ENCODE results near the gene TUBGCP6. TPM values are rescaled to one million over a fixed set of nuclear protein-coding genes. Genes with fewer than 3 reads are reported as not detected.

TUBGCP6 gene
- polyA plus RNA-seq, 10 donors = 15.8 to 38.6 (median 24.1) TPM

DNA sequence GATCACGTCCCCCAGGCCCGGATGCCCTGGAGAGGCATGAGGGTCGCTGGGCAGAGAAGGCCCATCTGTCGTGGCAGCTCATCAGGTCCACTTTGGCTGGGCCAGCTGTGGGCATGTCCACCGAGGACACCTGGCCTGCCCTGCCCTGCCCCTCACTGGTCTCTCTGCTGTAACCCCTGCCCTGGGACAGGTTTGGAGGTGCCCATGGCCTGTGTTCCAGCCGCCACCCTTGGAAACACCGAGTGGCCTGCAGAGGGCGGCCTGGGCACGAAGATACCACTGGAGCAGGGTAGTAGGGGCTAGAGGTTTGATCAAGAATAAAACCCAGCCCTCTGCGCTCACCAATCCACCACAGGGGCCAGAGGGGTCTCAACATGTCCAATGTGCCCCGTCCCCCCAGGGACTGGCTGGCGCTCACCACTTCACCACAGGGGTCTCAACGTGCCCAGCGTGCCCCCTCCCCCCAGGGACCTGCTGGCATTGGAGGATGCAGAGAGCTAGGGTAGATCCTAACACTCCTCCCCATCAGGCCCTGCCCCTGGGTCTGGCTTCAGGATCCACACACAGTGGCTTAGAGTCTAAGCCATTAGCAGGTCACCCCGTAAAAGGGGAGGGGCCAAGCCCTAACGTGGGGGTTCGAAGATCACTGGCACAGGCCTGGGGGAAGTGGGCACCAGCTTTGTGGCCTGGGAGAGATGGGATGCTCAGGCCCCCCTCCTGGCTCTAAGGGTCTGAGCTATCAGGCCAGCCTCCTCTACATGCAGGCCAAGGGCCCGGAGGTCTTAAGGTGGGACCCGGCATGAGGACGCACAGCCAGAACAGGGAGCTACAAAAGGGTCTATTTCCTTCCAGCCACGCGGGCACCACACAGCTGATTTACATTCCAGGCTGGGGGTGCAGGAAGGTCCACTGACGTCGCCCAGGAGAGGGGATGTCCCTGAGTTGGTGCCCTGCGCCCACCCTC, 7.5 kb upstream of the TUBGCP6 start:
- DNase-seq = peak in 1 of 3 donors; percentile 75

DNA sequence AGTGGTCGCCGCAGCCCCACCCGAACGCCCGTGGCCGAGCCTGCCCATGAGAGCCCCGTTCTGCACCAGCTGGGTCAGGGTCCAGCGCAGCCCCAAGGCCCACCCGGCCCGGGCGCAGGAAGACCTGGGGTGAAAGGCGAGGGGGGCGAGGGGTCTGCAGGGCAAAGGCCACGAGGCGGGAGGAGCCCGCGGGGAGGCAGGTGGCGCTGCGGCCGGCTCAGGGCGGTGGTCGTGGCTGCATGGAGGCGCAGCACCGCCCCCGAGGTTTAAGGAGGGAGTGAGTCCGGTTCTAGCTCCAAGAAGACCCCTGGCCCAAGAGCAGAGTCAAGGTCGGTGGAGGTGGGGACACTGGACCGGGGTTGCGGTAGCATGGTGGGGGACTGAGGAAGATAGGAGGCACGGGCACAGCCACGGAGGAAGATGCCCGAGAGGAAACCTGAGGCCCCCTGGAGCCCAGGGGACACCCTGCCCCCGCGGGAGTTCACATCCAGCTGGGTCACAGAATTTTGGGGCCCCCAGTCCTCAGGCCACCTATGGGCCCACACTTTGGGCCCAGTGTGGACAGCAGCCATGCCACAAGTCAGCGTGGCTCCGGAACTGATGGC, 6.8 kb upstream of the TUBGCP6 start:
- no peak for DNase-seq

DNA sequence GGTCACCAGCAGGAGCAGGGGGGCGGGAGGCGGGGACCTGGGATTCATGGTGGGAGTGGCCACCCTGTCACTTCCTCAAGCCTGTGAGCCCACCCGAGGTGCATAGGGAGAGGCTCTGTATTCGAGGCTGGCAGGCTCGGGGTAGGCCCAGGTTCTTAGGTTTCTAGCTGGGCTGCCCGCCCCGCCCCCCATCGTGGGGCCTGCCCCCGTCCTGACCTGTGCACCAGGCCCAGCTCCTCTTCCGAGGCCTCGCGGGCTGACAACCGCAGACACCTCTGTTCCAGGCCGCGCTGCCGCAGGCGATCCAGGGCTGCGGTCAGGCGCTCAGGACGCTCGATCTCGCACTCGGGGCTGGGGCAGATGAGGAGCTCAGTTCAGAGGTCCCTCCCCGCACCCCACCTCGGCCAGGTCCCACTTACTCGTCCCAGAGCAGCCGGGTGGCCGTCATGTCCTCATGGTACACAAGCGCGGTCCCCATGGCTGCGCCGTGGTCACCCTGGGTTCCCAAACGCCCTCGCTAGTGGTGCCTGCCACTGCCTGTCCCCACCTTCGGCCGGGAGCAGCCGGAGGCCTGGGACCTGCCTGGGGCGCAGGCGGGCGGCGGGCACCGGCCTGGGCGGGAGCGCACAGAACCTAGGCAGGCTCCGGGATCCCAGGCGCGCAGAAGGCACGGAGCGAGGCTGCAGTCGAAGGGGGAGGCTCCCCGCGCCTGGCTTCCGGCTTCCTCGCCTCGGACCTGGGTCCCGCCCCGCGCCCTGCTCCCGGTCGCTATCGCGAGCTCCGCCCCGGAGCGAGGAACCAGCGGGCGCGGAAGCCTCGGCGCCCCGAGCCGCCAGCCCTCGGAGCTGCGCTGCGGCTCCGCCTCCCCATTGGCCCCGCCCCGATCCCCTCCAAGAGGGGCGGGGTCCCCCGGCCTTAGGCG, 6.0 kb upstream of the TUBGCP6 start, which contains the start of gene HDAC10:
HDAC10 (minus strand) TSS at position 711 of the 922 bp plus-strand sequence; CDS start at position 478, 233 bp downstream.
- peak; percentile 67 to 88 (median 82) for DNase-seq

DNA sequence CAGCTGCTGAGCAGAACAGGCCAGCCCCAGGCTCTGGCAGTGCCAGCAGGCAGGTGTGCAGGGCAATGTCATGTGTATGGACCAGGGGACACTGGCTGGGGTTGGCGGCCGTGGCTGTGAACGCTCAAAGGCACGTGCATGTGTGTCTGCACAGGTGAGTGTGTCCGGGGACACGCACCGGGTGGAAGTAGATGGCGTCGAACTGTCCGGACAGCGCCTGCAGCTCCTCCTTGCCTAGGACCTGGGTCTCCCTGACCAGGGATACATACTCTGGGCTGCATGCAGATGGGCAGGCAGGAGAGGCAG, 5.4 kb upstream of the TUBGCP6 start:
- DNase-seq = no peak

DNA sequence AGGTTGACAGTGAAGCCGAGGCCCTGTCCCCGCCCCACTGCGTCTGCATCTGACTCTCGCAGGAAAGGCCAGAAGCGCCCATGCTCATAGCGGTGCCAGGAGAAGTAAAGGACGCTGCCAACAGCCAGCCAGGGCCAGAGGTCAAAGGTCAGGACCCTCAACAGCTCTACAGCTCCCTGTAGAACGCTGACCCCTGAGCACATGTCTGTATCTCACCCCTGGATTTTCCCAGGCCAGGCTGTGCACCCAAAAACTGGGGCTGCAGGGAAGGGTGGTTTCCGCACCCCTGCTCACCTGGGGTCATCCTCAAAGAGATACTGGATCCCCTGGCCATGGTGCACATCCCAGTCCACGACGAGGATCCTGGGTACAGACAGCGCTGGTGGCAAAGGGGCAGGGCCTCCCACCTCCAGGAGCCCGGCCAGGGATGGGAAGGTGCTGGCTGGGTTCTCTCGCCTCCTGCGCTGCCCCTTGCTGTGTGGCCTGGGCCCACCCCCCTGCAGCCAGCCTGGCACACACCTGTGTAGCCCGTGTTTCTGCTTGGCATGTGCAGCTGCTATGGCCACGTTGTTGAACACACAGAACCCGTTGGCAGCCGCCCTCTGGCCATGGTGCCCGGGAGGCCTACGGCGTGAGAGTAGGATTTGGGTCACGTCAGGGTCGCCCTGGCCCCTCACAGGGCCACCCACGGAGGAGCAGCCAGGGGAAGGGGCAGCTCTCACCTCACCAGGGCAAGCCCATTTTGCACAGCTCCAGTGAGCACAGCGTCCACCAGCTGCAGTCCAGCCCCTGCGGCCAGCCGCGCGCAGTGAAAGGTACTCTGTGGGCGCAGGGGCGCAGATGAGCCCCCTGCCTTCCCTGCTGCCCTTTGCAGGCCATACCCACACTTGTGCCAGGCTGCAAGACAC, 4.8 kb upstream of the TUBGCP6 start:
- DNase-seq = no peak

DNA sequence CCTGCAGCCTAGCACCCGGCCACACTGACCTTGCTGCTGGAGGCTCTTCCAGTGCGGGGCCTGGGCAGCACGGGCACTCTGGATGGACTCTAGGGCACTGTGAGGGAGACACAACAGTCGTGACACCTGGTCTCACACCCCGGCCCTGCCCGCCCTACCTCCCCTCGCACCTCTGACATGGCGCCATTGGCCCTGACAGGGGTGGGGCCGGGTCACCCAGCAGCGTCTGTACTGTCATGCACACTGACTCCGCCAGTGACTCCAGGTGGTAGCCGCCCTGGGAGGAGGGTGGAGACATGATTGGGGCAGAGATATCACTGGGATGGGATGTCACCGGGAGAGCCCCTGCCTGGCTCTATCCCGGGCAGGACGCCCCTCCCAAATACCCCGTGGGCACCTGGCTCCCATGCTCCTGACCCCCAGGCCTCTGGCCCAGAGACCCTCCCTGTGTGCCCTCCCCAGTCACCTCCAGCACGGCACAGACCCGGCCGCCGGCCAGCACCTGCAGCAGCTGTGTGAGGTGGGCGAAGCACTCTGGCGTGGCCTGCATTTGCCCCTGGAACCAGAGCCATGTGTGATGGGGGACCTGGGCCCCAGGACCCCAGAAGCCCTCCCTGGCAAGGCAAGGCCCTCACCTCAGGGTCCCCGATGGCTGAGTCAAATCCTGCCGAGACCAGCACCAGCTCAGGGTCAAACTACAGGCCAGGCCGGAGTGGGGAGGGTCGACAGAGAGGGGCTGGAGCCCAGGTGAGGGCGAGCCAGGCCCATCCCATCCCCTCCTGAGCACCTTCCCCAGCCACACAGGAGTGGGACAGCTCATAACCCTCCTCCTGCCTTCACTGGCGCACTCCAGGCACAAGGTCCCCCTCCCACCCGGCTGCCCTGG, 3.6 kb upstream of the TUBGCP6 start:
- no peak for DNase-seq

DNA sequence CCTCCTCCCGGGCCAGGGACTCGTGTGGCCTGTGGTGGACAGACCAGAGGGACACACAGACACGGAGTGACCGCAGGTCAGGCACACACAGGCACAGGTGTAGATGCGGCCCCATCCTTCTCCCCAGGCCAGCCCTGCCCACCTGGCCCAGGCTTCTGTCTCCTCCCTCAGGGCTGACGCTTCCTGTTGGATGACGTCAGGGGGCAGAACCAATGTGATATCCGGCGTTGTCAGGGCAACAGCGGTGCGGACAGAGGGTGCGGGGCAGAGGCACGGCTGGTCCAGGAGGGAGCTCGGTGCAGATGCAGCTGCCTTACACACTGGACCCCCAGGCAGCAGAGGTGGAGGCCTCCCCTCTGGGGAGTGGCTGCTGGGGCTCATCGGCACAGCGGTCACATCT, 2.9 kb upstream of the TUBGCP6 start:
- peak in 1 of 3 donors; percentile 55 for DNase-seq

DNA sequence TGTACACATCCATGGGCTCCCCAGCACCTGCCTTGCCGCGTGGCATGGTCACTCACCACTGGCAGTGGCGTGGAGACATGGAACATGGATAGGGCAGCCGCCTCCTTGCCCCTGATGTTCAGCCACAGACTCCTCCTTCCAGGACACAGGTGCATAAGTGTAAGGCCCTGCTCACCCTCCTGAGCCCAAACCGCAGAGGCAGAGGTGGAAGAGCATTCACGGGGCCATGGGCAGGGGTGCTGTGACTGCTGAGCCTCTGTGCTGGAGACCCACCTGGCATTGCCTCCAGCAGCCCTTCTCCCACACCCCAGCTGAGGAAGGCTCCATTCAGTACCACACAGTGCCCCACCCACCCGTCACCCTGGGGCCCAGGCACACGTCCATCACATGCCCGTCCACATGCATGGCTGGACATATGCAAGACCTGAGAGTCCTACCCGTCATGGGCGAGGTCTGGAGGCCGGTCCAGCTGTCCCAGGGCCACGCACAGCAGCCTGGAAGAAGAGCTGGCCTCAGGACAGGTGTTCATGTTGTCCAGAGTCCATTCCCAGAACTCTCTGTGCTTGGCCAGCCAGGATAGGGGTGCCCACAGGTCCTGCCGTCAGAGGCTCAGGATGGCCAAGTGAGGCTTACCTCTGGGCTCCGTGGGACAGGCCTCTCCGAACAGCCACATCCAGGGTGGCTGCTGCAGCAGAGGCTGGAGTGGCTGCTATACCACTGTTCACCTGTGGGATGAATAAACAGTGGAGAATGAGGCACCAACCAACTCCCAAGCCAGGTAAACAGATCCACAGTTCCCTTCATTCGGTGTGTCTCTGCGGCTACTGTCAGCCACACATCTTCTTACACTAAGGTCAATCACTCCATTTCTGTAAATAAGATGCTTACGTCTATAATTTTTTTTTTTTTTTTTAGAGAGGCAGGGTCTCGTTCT, 1.7 kb upstream of the TUBGCP6 start:
- DNase-seq = no peak

DNA sequence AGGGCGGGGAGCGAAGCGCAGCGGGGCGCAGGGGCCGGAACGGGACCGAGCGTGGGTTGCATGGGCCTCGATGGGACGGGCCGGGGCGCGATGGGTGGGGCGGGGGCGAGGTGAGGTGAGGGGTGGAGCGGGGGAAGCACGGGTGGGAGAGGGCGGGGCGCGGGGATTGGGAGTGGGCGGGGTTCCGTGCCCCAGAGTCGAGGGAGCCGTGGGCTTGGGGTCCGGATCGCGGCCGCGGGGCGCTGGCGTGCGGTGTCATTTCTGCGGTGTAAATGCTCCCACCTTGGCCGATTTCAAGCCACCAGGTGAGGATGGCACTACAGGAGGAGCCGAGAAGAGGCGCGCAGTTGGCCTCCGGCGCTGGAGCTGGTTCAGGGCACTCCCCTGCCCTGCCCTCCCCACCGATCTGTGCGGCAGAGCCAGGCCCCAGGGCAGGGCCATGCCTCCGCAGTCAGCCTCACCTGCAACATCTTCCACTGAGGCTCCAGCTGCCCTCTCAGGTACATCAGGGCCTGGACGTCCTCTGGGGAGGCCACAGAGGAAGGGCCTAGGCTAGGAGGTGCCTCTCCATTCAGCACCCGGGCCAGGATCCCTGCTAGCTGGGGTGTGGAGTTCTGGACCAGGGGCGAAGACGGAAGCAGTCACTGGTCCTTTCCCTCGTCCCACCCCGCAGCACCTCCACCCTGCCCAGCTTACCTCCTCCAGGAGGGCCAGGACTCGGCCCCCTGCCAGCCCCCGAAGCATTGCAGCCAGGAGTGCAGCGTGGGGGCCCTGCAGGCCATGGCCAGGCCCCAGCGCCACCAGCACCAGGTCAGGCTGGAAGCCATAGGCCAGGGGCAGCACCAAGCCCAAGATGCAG, 620 bp upstream of the TUBGCP6 start:
- no peak for DNase-seq

DNA sequence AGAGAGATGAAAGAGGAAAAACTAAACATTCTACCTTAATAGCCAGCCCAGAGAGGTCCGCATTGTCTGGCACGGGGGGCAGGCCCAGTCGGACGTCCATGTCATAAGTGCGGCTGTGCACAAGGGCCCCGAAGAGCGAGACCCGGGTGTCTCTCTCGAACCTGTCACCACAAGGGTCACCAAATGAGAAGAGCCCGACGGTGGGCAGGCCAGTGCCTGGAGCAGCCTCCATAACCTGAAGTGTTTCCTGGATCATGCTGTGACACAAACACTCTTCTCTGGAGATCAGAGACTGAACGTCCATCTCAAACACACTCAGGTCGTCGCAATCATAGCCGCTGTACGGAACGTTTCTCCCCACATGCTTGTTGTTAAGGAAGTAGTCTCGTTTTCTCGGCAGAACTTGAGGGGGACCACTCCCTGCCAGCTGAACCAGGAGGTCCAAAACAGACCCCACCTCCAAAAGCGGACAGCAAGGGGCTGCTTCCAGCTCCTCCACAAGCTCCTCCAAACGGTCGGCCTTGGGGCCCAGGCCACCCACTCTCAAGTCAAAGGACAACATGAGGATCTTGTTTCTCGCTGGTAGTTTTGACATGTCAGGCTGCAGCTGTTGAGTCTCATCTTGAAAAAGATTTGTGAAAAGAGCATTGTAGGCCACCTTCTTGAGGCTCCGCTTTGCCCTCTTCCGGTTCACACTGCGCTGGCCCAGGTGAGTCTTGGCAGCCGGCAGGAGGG, 971 bp downstream of the TUBGCP6 start:
- DNase-seq = no peak

DNA sequence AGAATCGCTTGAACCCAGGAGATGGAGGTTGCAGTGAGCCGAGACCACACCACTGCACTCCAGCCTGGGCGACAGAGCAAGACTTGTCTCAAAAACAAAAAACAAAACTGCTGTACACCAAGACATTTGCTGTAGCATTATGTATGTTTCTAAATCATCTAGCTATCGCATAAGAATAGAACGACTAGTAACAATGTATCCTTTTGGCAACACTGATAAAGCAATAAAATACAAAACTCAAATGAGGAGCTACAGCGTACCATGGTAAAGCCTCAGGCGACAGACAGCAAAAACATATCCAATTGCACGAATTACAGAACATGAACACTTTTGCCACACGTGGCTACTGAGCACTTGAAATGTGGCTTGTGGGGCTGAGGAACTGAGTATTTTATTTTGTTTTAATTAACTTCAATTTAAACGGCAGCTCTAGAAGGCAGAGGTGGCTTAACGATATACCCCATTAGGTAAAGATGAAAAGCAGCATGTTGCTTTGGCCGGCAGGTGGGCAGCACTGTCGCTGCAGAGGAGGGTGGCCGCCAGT, 2.3 kb downstream of the TUBGCP6 start:
- no peak for DNase-seq

DNA sequence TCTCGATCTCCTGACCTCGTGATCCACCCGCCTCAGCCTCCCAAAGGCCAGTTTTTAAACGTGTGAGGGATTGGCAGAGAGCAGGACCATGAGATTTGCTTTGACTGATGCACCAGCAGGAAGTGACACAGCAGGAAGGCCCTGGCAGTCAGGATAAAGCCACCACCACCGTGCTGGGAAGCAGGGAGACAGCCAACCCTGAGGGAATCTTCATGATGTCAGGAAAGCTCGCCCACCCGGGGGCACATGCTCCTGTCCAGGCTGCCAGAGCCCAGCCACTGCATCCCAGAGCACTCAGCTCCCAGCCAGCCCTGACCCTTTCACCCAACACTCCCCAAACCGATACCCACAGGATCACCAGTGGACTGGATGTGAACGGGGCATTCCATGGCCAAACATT, 6.1 kb downstream of the TUBGCP6 start:
- no peak for DNase-seq

DNA sequence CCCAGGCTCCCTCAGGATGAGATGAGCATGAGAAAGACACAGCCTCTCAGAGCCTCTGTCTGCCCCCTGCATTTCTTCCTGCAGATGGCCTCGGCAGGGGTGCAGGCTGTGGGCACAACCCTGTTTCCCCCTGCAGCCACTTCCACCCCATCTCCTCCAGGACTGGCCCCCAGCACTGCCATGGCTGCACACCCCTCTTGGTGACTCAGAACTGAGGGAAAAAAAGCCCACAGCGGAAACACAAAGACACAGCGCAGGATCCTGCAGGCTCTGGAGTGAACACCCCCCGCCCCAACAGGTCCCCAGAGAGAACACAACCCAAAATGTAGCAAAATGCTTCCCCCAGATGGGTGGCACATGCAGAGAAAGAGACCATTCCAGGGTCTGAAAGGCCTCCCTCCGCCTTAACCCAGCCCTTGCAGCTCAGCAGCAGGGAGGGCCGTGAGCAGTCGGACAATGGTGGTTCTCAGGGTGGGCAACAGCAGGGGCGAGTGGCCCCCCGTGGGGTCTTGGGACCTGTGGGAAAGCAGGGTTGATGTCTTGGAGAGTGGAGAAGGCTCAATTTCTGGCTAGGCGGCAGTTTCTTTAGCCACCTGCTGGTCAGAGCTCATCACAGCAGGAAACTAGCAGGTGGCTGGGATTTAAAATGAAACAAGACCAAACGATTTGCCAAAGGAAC, 8.0 kb downstream of the TUBGCP6 start:
- peak in 1 of 3 donors; percentile 21 for DNase-seq

DNA sequence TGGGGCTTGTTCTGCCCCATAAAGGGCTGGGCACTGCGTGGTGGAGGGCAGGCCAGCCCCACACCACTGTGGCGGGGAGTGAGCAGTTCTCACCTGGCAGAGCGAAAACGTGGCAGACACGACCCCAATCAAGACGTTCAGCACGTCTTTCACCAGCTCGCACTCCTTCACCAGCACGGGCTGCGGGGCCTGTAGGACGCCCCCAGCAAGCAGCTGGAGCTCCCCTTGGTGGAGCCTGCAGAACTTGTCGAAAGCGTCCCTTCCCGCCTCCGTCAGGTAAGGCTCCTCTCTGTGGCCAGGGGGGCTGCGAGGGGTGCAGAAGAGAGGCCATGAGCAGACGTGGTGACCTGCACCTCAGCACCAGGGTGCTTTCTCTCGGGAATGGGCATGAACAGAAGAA, 11.6 kb downstream of the TUBGCP6 start:
- DNase-seq = no peak

DNA sequence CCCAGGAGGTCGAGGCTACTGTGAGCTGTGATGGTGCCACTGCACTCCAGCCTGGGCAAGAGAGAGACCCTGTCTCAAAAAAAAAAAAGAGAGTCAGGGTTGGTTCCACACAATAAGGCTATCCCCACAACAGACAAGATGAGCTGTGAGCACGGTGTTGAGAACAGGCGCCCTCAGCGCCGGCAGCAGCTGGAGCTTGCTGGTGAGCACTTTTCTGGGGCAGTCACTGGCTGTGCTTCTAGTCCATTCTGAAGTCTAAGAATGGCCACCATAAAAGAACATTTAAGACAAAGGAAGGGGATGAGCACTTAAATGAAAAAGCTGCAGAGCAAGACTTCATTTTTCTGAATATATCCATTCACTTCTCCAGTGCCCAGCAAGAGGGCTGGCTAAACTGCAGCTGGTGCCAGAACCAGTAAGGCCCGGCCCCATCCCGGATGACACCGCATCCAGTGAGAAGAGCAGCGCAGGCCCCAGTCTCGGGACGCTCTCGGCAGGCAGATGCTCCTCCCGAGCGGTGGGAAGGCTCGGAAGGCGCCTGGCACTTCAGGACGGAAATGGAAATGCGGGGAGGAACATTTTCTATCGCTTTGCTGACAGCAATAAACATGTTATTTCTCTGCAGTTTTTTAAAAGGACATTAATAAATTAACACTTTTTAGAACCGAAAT, 12.2 kb downstream of the TUBGCP6 start:
- DNase-seq = no peak

DNA sequence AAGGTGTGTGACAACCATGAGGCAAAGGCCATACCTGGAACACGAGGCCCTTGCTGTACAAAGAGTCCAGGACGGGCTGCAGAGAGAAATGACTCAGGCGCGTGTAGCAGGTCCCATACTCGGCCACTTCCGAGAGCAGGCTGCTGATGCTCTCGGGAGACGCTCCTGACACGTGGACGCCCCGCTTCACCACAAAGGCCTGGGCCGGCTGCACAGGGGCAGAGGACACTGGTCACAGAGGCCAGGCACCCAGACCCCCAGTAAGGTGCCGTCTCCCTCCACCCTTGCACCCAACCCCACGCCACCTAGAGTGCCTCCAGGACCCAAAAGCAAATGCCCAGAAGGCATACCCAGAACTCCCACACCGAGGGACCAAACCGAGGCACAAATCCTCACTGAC, 15.5 kb downstream of the TUBGCP6 start:
- no peak for DNase-seq
